A673 (cell line): Measurements from ENCODE around the gene CD300A. TPM values are rescaled to one million over a fixed set of nuclear protein-coding genes. Genes with fewer than 3 reads are reported as not detected.

Experiments
- BruUV-seq: library from RNA; stranded (reverse); fragments of 400-500 nt; replicated peaks from 2 replicates; lab custom pipeline; 2021; lab: Mats Ljungman, UMichigan
- CTCF ChIA-PET: fragments of 300-600 bp; sonication (Branson Sonifier 250); formaldehyde crosslinking; loops from one replicate; lab custom pipeline; 2022; ENCODE audit warnings: antibody characterized with exemption; lab: Charles Lee
- POLR2A ChIA-PET: fragments of 300-600 bp; sonication (Branson Sonifier 250); formaldehyde crosslinking; loops from one replicate; lab custom pipeline; 2022; ENCODE audit warnings: antibody characterized with exemption; ENCODE audit not compliant: low non-redundant PET; lab: Charles Lee
- DNase-seq: peaks from one replicate; pipeline ENCODE4 v3.0.0-alpha.2; 2015; ENCODE audit warnings: low spot score
- H3K27ac ChIP-seq: fragments of 200-600 bp; sonication (generic); 2 replicates; pipeline ENCODE4 v1.5.1; 2016; ENCODE audit warnings: mixed run types, low read depth, mild to moderate bottlenecking, mixed read lengths, antibody characterized with exemption, low read length; ENCODE audit not compliant: poor library complexity, severe bottlenecking
- H3K27me3 ChIP-seq: fragments of 200-600 bp; sonication (generic); replicated peaks from 2 replicates; pipeline ENCODE4 v1.6.1; 2017; ENCODE audit warnings: mixed run types, low read depth, mild to moderate bottlenecking, mixed read lengths, antibody characterized with exemption, low read length; ENCODE audit not compliant: insufficient read depth, poor library complexity
- H3K36me3 ChIP-seq: fragments of 200-600 bp; sonication (generic); 2 replicates; pipeline ENCODE4 v1.6.1; 2016; ENCODE audit warnings: mixed run types, mild to moderate bottlenecking, mixed read lengths, antibody characterized with exemption, low read length; ENCODE audit not compliant: insufficient read depth, poor library complexity, severe bottlenecking
- H3K4me1 ChIP-seq: fragments of 200-600 bp; sonication (generic); 2 replicates; pipeline ENCODE4 v1.6.1; 2017; ENCODE audit warnings: mixed run types, mild to moderate bottlenecking, mixed read lengths, antibody characterized with exemption, low read length; ENCODE audit not compliant: insufficient read depth, poor library complexity, severe bottlenecking
- H3K4me3 ChIP-seq: fragments of 200-600 bp; sonication (generic); 2 replicates; pipeline ENCODE4 v1.5.1; 2016; ENCODE audit warnings: low read depth, mixed run types, mild to moderate bottlenecking, mixed read lengths, low read length; ENCODE audit not compliant: poor library complexity, severe bottlenecking
- H3K9me3 ChIP-seq: fragments of 200-600 bp; sonication (generic); 2 replicates; pipeline ENCODE4 v1.6.1; 2016; ENCODE audit warnings: mixed run types, low read depth, mild to moderate bottlenecking, mixed read lengths, antibody characterized with exemption, low read length; ENCODE audit not compliant: poor library complexity, severe bottlenecking
- EZH2 ChIP-seq: fragments of 200-600 bp; sonication (generic); IDR thresholded peaks from 2 replicates; pipeline ENCODE4 v1.6.1; 2017; ENCODE audit warnings: borderline replicate concordance, low read depth, mild to moderate bottlenecking, mixed read lengths, antibody characterized with exemption, low read length; ENCODE audit not compliant: poor library complexity, severe bottlenecking
- intact Hi-C: fragments of 100-400 bp; cut with micrococcal nuclease; formaldehyde crosslinking; loops from one replicate; pipeline ENCODE4 v1.10.0; 2022; ENCODE audit not compliant: unreplicated experiment
- total RNA-seq: library from RNA; stranded (reverse); gene quantifications from 2 replicates; pipeline ENCODE4 v1.2.3, GENCODE V29; 2021
- TF ChIP-seq, protein P1 (sequence below): fragments of 300-800, 200-600 bp; sonication (generic); conservative IDR thresholded peaks from 2 replicates; pipeline ENCODE4 v1.5.1; 2017; ENCODE audit warnings: low read depth, mild to moderate bottlenecking, antibody characterized with exemption, low read length, moderate library complexity, mixed read lengths

Gene CD300A
- total RNA-seq, 1 experiment from 2014 or later, result not detected

DNA sequence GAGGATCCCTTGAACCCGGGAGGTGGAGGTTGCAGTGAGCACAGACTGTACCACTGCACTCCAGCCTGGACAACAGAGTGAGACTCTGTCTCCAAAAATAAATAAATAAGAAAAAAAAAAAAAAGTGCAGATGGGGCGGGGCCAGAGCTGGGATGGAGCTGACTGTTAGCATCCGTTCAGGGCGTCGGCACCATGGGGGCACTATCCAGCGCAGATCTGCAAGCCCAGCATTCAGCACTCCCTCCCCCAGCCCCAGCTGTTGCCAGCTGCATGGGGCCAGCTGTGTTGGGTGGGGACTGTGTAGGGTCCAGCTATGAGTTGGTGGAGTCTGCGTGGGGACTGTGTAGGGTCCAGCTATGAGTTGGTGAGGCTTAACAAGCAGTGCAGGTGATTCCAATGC lies 21.3 kb upstream of the CD300A start:
- no peak for DNase-seq
- no peak overlapping the region for H3K27ac ChIP-seq
- intact Hi-C loops, result no loop called here
- TF ChIP-seq, protein P1, sequence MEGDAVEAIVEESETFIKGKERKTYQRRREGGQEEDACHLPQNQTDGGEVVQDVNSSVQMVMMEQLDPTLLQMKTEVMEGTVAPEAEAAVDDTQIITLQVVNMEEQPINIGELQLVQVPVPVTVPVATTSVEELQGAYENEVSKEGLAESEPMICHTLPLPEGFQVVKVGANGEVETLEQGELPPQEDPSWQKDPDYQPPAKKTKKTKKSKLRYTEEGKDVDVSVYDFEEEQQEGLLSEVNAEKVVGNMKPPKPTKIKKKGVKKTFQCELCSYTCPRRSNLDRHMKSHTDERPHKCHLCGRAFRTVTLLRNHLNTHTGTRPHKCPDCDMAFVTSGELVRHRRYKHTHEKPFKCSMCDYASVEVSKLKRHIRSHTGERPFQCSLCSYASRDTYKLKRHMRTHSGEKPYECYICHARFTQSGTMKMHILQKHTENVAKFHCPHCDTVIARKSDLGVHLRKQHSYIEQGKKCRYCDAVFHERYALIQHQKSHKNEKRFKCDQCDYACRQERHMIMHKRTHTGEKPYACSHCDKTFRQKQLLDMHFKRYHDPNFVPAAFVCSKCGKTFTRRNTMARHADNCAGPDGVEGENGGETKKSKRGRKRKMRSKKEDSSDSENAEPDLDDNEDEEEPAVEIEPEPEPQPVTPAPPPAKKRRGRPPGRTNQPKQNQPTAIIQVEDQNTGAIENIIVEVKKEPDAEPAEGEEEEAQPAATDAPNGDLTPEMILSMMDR, result no peak
- no peak for TF ChIP-seq EZH2
- no peaks in the 10 kb centered on the region for H3K4me1 ChIP-seq
- no peak overlapping the region for H3K4me3 ChIP-seq
- CTCF ChIA-PET, result no interaction called here
- BruUV-seq, result no TSS peak
- no peaks in the 10 kb centered on the region for H3K36me3 ChIP-seq
- H3K9me3 ChIP-seq, result no peaks in the 10 kb centered on the region
- no peaks in the 10 kb centered on the region for H3K27me3 ChIP-seq
- POLR2A ChIA-PET, result no interaction called here

DNA sequence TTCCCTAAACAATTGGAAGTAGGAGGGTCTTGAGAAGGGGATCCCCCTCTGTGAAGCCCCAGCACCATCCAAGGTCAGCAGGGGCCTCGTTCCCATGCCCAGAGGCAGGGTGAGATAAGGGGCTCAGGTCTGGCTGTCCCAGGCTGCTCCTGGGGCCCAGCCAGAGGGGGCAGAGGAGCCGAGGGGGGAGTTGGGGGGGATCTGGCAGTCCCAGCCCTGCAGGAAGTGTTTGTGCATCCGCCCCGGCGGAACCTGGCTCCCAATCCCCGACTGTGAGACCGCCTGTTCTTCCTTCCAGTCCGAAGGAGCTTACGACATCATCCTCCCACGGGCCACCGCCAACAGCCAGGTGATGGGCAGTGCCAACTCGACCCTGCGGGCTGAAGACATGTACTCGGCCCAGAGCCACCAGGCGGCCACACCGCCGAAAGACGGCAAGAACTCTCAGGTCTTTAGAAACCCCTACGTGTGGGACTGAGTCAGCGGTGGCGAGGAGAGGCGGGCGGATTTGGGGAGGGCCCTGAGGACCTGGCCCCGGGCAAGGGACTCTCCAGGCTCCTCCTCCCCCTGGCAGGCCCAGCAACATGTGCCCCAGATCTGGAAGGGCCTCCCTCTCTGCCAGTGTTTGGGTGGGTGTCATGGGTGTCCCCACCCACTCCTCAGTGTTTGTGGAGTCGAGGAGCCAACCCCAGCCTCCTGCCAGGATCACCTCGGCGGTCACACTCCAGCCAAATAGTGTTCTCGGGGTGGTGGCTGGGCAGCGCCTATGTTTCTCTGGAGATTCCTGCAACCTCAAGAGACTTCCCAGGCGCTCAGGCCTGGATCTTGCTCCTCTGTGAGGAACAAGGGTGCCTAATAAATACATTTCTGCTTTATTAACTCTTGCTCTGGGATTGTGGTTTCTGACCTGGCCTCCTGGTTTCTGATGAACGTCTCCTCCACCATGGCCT lies 19.6 kb upstream of the CD300A start:
- no peak overlapping the region for H3K27ac ChIP-seq
- ChIA-PET CTCF (no interaction called here), POLR2A (no interaction called here)
- H3K36me3 ChIP-seq, result no peaks in the 10 kb centered on the region
- H3K4me1 ChIP-seq, result peaks cover 2% of the 10 kb centered on the region
- H3K9me3 ChIP-seq, result no peaks in the 10 kb centered on the region
- no peak for DNase-seq
- no peaks in the 10 kb centered on the region for H3K27me3 ChIP-seq
- intact Hi-C loops, result no loop called here
- no TSS peak for BruUV-seq
- H3K4me3 ChIP-seq, result no peak overlapping the region
- TF ChIP-seq, protein P1, result no peak
- TF ChIP-seq EZH2, result no peak

DNA sequence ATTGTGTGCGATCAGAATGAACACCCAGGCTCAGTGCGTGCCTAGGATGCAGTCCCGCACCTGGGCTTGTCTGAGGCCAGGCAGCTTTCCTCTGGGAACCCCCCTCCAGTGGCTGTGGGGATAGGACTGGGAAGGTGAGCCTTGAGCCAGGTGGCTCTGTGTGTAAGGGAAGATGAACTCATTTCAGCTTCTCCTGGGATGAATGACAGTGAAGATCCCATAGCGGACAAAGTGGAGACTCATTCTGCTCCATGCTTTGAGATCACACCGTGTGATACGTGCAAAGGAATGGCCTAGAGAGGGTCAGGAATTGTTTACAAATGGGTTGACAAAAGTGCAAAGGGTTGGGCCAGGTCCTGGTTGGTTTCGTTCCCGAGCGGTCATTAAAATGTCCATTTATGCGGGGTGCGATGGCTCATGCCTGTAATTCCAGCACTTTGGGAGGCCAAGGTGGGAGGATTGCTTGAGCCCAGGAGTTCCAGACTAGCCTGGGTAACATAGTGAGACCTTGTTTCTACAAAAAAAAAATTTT lies 18.7 kb upstream of the CD300A start:
- no peak for DNase-seq
- no peak overlapping the region for H3K4me3 ChIP-seq
- no peak overlapping the region for H3K27ac ChIP-seq
- BruUV-seq, result no TSS peak
- intact Hi-C loops, result no loop called here
- peaks cover 10% of the 10 kb centered on the region for H3K4me1 ChIP-seq
- POLR2A ChIA-PET, result no interaction called here
- no peaks in the 10 kb centered on the region for H3K36me3 ChIP-seq
- H3K27me3 ChIP-seq, result no peaks in the 10 kb centered on the region
- no peak for TF ChIP-seq EZH2
- TF ChIP-seq, protein P1, result no peak
- CTCF ChIA-PET, result no interaction called here
- no peaks in the 10 kb centered on the region for H3K9me3 ChIP-seq
